Vagina (tissue), 2 donors: Measurements from ENCODE around the gene PAEP. TPM values are rescaled to one million over a fixed set of nuclear protein-coding genes. Genes with fewer than 3 reads are reported as not detected.

ENCODE experiments used
- DNase-seq, 2 donors: peaks; one replicate each; pipeline ENCODE4 v3.0.0-alpha.2; 2017; ENCODE audit errors: extremely low spot score in 2 of 2
- H3K27ac ChIP-seq: fragments of 200-600 bp; sonication (generic); one replicate; pipeline ENCODE4 v1.5.1; 2019
- H3K27me3 ChIP-seq: fragments of 200-600 bp; sonication (generic); one replicate; pipeline ENCODE4 v1.5.1; 2019
- H3K36me3 ChIP-seq, 2 donors: fragments of 200-600 bp; sonication (generic); one replicate each; pipeline ENCODE4 v1.5.1; 2017 to 2019
- H3K4me1 ChIP-seq: fragments of 200-600 bp; sonication (generic); one replicate; pipeline ENCODE4 v1.5.1; 2019
- H3K4me3 ChIP-seq, 2 donors: fragments of 200-600 bp; sonication (generic); 1 replicate in 1 of 2; 2 replicates in 1 of 2; pipeline ENCODE4 v1.5.1; 2016 to 2019
- H3K9me3 ChIP-seq: fragments of 200-600 bp; sonication (generic); one replicate; pipeline ENCODE4 v1.5.1; 2019
- POLR2A ChIP-seq, 2 donors: fragments of 450-650 bp; IDR thresholded peaks; one replicate each; pipeline ENCODE4 v1.6.1; 2017; ENCODE audit warnings: antibody characterized with exemption in 2 of 2, mild to moderate bottlenecking in 2 of 2, moderate library complexity in 2 of 2
- POLR2AphosphoS5 ChIP-seq, 2 donors: sonication (generic); formaldehyde crosslinking; IDR thresholded peaks; one replicate each; pipeline ENCODE4 v1.9.0; 2017; ENCODE audit warnings: antibody characterized with exemption in 2 of 2, mild to moderate bottlenecking in 2 of 2, low read depth in 1 of 2; ENCODE audit not compliant: insufficient read depth in 1 of 2
- intact Hi-C: fragments of 100-400 bp; cut with DNase I; formaldehyde crosslinking; loops from one replicate; pipeline ENCODE4 v1.15.1; 2023
- total RNA-seq: library from RNA; depleted of rRNA; stranded (reverse); fragments of >200 nt; gene quantifications from one replicate; pipeline ENCODE4 v1.2.3, GENCODE V29; 2016
- TF ChIP-seq, protein P1 (sequence below), 3 experiments: fragments of 450-650 bp in 2 of 3; fragments of 200-600 bp in 1 of 3; sonication (generic) in 1 of 3; IDR thresholded peaks; one replicate each; pipeline ENCODE4 v1.5.1; 2017 to 2019; ENCODE audit warnings: antibody characterized with exemption in 3 of 3, mild to moderate bottlenecking in 2 of 3, moderate library complexity in 2 of 3

Gene PAEP
- total RNA-seq, 1 donor from 2014 or later: not detected

DNA sequence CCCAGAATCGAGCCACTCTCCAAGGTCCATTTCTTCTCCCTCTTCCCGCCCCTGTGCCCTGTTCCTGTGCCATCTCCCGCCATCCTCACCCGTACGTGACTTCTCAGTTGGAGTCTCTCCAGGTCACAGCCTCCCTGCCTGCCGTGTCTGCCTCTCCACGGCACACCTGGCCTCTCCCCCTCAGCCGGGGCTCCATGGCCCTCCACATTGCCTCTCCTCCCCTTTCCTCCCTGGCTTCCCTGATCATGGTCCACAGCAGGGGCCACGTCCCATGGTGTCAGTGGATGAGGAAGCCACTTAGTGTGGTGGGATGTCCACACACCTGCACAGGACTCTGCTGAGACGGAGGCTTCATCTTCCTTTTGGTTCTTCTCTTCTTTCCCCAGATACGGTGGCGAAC, 2.3 kb downstream of the PAEP start:
- DNase-seq: no peak
- no peaks in the 10 kb centered on the region for H3K9me3 ChIP-seq
- no peaks in the 10 kb centered on the region for H3K36me3 ChIP-seq
- no peaks in the 10 kb centered on the region for H3K27me3 ChIP-seq
- intact Hi-C loops: no loop called here
- TF ChIP-seq POLR2A (IDR thresholded peaks at IDR 0.05) (no peak), POLR2AphosphoS5 (IDR thresholded peaks at IDR 0.05; ENCODE audit: insufficient read depth in 1 of 2, low read depth in 1 of 2) (no peak)
- TF ChIP-seq, protein P1, sequence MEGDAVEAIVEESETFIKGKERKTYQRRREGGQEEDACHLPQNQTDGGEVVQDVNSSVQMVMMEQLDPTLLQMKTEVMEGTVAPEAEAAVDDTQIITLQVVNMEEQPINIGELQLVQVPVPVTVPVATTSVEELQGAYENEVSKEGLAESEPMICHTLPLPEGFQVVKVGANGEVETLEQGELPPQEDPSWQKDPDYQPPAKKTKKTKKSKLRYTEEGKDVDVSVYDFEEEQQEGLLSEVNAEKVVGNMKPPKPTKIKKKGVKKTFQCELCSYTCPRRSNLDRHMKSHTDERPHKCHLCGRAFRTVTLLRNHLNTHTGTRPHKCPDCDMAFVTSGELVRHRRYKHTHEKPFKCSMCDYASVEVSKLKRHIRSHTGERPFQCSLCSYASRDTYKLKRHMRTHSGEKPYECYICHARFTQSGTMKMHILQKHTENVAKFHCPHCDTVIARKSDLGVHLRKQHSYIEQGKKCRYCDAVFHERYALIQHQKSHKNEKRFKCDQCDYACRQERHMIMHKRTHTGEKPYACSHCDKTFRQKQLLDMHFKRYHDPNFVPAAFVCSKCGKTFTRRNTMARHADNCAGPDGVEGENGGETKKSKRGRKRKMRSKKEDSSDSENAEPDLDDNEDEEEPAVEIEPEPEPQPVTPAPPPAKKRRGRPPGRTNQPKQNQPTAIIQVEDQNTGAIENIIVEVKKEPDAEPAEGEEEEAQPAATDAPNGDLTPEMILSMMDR (IDR thresholded peaks at IDR 0.05): no peak
- no peaks in the 10 kb centered on the region for H3K4me1 ChIP-seq
- no peak overlapping the region for H3K4me3 ChIP-seq
- H3K27ac ChIP-seq: no peak overlapping the region

DNA sequence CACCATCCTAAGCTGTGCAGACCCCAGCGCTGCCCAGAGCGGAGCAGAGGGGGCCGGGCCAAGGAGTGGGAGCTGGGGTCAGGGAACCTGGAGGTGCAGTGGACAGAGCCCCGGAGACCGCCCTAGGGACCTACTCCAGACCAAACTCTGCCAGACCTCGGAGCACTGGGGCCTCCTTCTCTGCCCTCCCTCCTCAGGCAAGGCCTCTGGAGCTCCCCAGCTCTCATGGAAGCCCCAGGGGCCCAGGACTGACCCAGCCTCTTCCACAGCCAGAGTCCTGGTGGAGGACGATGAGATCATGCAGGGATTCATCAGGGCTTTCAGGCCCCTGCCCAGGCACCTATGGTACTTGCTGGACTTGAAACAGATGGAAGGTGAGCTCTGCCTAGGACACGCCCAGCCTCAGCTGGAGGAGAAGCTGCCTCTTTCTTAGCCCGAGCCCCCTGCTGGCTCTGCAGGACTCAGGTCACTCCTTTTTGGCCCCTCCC, 3.6 kb downstream of the PAEP start:
- H3K27me3 ChIP-seq: no peaks in the 10 kb centered on the region
- H3K4me3 ChIP-seq: no peak overlapping the region
- H3K4me1 ChIP-seq: no peaks in the 10 kb centered on the region
- intact Hi-C loops: no loop called here
- no peak for DNase-seq
- H3K27ac ChIP-seq: no peak overlapping the region
- TF ChIP-seq, protein P1 (IDR thresholded peaks at IDR 0.05): no peak
- TF ChIP-seq POLR2AphosphoS5 (IDR thresholded peaks at IDR 0.05; ENCODE audit: insufficient read depth in 1 of 2, low read depth in 1 of 2) (no peak), POLR2A (IDR thresholded peaks at IDR 0.05) (no peak)
- no peaks in the 10 kb centered on the region for H3K36me3 ChIP-seq
- no peaks in the 10 kb centered on the region for H3K9me3 ChIP-seq

DNA sequence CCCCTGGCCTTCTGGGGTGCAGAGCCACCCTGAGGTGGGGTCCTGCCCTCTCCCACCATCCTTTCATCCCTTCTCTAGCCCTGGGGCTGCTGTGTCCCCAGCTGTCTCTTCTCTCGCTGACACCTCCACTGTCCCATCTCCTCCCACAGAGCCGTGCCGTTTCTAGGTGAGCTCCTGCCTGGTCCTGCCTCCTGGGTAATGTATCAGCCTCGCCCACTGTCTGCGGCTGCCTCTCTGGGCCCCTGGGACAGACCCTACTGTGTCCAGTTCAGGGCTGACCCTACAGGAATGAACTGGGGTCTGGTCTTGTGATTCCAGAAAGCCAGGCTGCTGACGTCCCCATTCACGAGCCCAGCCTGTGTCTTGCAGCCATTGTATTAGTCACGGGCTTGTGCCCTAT, 4.1 kb downstream of the PAEP start:
- intact Hi-C loops: no loop called here
- no peak overlapping the region for H3K27ac ChIP-seq
- H3K4me3 ChIP-seq: no peak overlapping the region
- no peaks in the 10 kb centered on the region for H3K4me1 ChIP-seq
- no peaks in the 10 kb centered on the region for H3K27me3 ChIP-seq
- H3K9me3 ChIP-seq: no peaks in the 10 kb centered on the region
- no peak for TF ChIP-seq POLR2A (IDR thresholded peaks at IDR 0.05)
- TF ChIP-seq, protein P1 (IDR thresholded peaks at IDR 0.05): no peak
- no peak for TF ChIP-seq POLR2AphosphoS5 (IDR thresholded peaks at IDR 0.05; ENCODE audit: insufficient read depth in 1 of 2, low read depth in 1 of 2)
- H3K36me3 ChIP-seq: no peaks in the 10 kb centered on the region
- no peak for DNase-seq

DNA sequence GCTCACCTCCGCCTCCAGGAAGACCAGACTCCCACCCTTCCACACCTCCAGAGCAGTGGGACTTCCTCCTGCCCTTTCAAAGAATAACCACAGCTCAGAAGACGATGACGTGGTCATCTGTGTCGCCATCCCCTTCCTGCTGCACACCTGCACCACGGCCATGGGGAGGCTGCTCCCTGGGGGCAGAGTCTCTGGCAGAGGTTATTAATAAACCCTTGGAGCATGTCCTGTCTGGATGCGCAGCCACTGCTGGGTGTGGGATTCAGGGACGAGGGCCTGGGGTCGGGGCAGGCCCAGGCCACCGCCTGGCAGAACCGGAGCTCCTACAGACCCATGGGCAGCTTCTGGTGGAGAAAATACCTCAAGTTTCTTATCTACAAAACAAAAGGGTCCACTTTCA, 5.0 kb downstream of the PAEP start:
- H3K27me3 ChIP-seq: no peaks in the 10 kb centered on the region
- no peaks in the 10 kb centered on the region for H3K9me3 ChIP-seq
- no peaks in the 10 kb centered on the region for H3K36me3 ChIP-seq
- DNase-seq: no peak
- TF ChIP-seq, protein P1 (IDR thresholded peaks at IDR 0.05): no peak
- no peak for TF ChIP-seq POLR2AphosphoS5 (IDR thresholded peaks at IDR 0.05; ENCODE audit: insufficient read depth in 1 of 2, low read depth in 1 of 2)
- H3K4me3 ChIP-seq: no peak overlapping the region
- intact Hi-C loops: no loop called here
- H3K27ac ChIP-seq: no peak overlapping the region
- no peaks in the 10 kb centered on the region for H3K4me1 ChIP-seq

DNA sequence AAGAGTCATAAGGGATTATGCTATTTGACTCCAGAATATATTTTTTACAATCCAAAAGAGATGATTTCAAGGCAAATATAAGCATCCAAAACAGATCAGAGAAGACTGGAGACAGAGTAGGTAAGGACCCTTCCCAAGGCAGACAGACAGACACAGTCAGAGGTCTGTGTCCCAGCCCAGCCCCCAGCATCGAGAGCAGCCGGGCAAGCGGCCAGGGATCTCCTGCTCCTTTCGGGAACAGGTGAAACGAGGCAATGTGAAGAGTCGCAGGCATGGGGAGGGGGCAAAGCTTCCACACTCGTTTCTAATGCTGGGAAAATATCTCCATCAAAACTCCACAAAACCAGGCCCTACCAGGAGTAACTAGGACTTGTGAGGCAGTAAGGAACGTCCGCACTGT, 5.8 kb downstream of the PAEP start:
- H3K4me3 ChIP-seq: no peak overlapping the region
- TF ChIP-seq POLR2AphosphoS5 (IDR thresholded peaks at IDR 0.05; ENCODE audit: insufficient read depth in 1 of 2, low read depth in 1 of 2): no peak
- no peak for TF ChIP-seq POLR2A (IDR thresholded peaks at IDR 0.05)
- TF ChIP-seq, protein P1 (IDR thresholded peaks at IDR 0.05): no peak
- H3K27me3 ChIP-seq: no peaks in the 10 kb centered on the region
- intact Hi-C loops: no loop called here
- no peaks in the 10 kb centered on the region for H3K9me3 ChIP-seq
- no peaks in the 10 kb centered on the region for H3K36me3 ChIP-seq
- H3K4me1 ChIP-seq: no peaks in the 10 kb centered on the region
- no peak overlapping the region for H3K27ac ChIP-seq
- DNase-seq: no peak
